HUES64 (cell line): ENCODE data around the gene ZPR1.

ENCODE experiments used
- H3K27ac ChIP-seq: 2 replicates; pipeline ENCODE4 v1.7.0; 2013; ENCODE audit warnings: low read depth, low read length, inconsistent platforms
- H3K27me3 ChIP-seq: 2 replicates; pipeline ENCODE4 v1.6.1; 2013; ENCODE audit warnings: mild to moderate bottlenecking, low read length; ENCODE audit not compliant: insufficient read depth
- H3K36me3 ChIP-seq: 2 replicates; pipeline ENCODE4 v1.6.1; 2013; ENCODE audit warnings: mild to moderate bottlenecking, low read length; ENCODE audit not compliant: insufficient read depth
- H3K4me1 ChIP-seq: 2 replicates; pipeline ENCODE4 v1.6.1; 2013; ENCODE audit warnings: mild to moderate bottlenecking, low read length, moderate library complexity; ENCODE audit not compliant: insufficient read depth
- H3K4me3 ChIP-seq: 2 replicates; pipeline ENCODE4 v1.5.1; 2013; ENCODE audit warnings: mild to moderate bottlenecking, low read length, moderate library complexity
- H3K9ac ChIP-seq: 2 replicates; pipeline ENCODE4 v1.6.1; 2013; ENCODE audit warnings: mild to moderate bottlenecking, low read depth, low read length
- H3K9me3 ChIP-seq: 2 replicates; pipeline ENCODE4 v1.6.1; 2013; ENCODE audit warnings: low read depth, low read length; ENCODE audit not compliant: insufficient read depth
- WGBS: fragments of 150-250, 120-280 bp; methylation state at CpG from one replicate; pipeline ENCODE4 v1.1.7; 2013; ENCODE audit warnings: missing lambda C conversion rate; 5-methylcytosine and 5-hydroxymethylcytosine counted together

Gene ZPR1

GRCh38 chr11:116821050-116821918 lies 33.5 kb upstream of the ZPR1 start:
- Histone ChIP-seq H3K9me3 (no peaks in the 10 kb centered on the region), H3K4me1 (no peaks in the 10 kb centered on the region), H3K36me3 (no peaks in the 10 kb centered on the region), H3K9ac (no peak overlapping the region), H3K4me3 (no peak overlapping the region), H3K27ac (no peak overlapping the region), H3K27me3 (no peaks in the 10 kb centered on the region)
- 95% methylated on average over 51 of the region's 51 CpGs for WGBS

GRCh38 chr11:116819049-116819448 lies 31.2 kb upstream of the ZPR1 start:
- Histone ChIP-seq H3K4me1 (no peaks in the 10 kb centered on the region), H3K27ac (no peak overlapping the region), H3K36me3 (no peaks in the 10 kb centered on the region), H3K9ac (no peak overlapping the region), H3K9me3 (no peaks in the 10 kb centered on the region), H3K4me3 (no peak overlapping the region), H3K27me3 (no peaks in the 10 kb centered on the region)
- WGBS: 93% methylated on average over 9 of the region's 9 CpGs

- 95% methylated on average over 5 of the region's 6 CpGs for WGBS
Measured at GRCh38 chr11:116814502-116814901, 26.7 kb upstream of the ZPR1 start.

GRCh38 chr11:116813781-116814471 lies 26.1 kb upstream of the ZPR1 start:
- Histone ChIP-seq H3K4me3 (no peak overlapping the region), H3K9ac (no peak overlapping the region), H3K36me3 (no peaks in the 10 kb centered on the region), H3K9me3 (no peaks in the 10 kb centered on the region), H3K27ac (no peak overlapping the region), H3K27me3 (no peaks in the 10 kb centered on the region), H3K4me1 (no peaks in the 10 kb centered on the region)
- WGBS: 76% methylated on average over 5 of the region's 5 CpGs

More at GRCh38 chr11:116814502-116814901, 26.7 kb upstream of the ZPR1 start:
- H3K27me3 ChIP-seq: no peaks in the 10 kb centered on the region
- no peak overlapping the region for H3K9ac ChIP-seq
- H3K27ac ChIP-seq: no peak overlapping the region
- H3K4me1 ChIP-seq: no peaks in the 10 kb centered on the region
- no peaks in the 10 kb centered on the region for H3K9me3 ChIP-seq
- H3K36me3 ChIP-seq: no peaks in the 10 kb centered on the region
- H3K4me3 ChIP-seq: no peak overlapping the region

- no peaks in the 10 kb centered on the region for H3K4me1 ChIP-seq
- H3K9ac ChIP-seq: no peak overlapping the region
- H3K27ac ChIP-seq: no peak overlapping the region
- H3K36me3 ChIP-seq: no peaks in the 10 kb centered on the region
- no peak overlapping the region for H3K4me3 ChIP-seq
- WGBS: 77% methylated on average over 1 of the region's 1 CpG
- no peaks in the 10 kb centered on the region for H3K27me3 ChIP-seq
- H3K9me3 ChIP-seq: no peaks in the 10 kb centered on the region
Measured at GRCh38 chr11:116813170-116813569, 25.3 kb upstream of the ZPR1 start.

- H3K4me3 ChIP-seq: no peak overlapping the region
- H3K9ac ChIP-seq: no peak overlapping the region
- no peaks in the 10 kb centered on the region for H3K36me3 ChIP-seq
- no peaks in the 10 kb centered on the region for H3K9me3 ChIP-seq
- H3K4me1 ChIP-seq: no peaks in the 10 kb centered on the region
- no peaks in the 10 kb centered on the region for H3K27me3 ChIP-seq
- WGBS: 100% methylated on average over 2 of the region's 4 CpGs
- H3K27ac ChIP-seq: no peak overlapping the region
Measured at GRCh38 chr11:116812109-116812508, 24.3 kb upstream of the ZPR1 start.

- no peaks in the 10 kb centered on the region for H3K27me3 ChIP-seq
- 87% methylated on average over 3 of the region's 3 CpGs for WGBS
- H3K9ac ChIP-seq: no peak overlapping the region
- no peaks in the 10 kb centered on the region for H3K4me1 ChIP-seq
- H3K27ac ChIP-seq: no peak overlapping the region
- no peaks in the 10 kb centered on the region for H3K36me3 ChIP-seq
- H3K9me3 ChIP-seq: no peaks in the 10 kb centered on the region
- no peak overlapping the region for H3K4me3 ChIP-seq
Measured at GRCh38 chr11:116811194-116811593, 23.4 kb upstream of the ZPR1 start.

GRCh38 chr11:116808262-116809175 lies 20.7 kb upstream of the ZPR1 start:
- Histone ChIP-seq H3K9ac (no peak overlapping the region), H3K27me3 (no peaks in the 10 kb centered on the region), H3K4me3 (no peak overlapping the region), H3K36me3 (no peaks in the 10 kb centered on the region), H3K9me3 (no peaks in the 10 kb centered on the region), H3K27ac (no peak overlapping the region), H3K4me1 (no peaks in the 10 kb centered on the region)
- 88% methylated on average over 13 of the region's 14 CpGs for WGBS

- WGBS: 86% methylated on average over 6 of the region's 6 CpGs
Measured at GRCh38 chr11:116807601-116808261, 19.9 kb upstream of the ZPR1 start.

GRCh38 chr11:116804001-116804400 lies 16.2 kb upstream of the ZPR1 start:
- no peaks in the 10 kb centered on the region for H3K9me3 ChIP-seq
- 82% methylated on average over 3 of the region's 3 CpGs for WGBS
- no peaks in the 10 kb centered on the region for H3K27me3 ChIP-seq

More at GRCh38 chr11:116807601-116808261, 19.9 kb upstream of the ZPR1 start:
- no peaks in the 10 kb centered on the region for H3K36me3 ChIP-seq
- no peaks in the 10 kb centered on the region for H3K4me1 ChIP-seq
- H3K27ac ChIP-seq: no peak overlapping the region
- H3K9ac ChIP-seq: no peak overlapping the region
- no peaks in the 10 kb centered on the region for H3K9me3 ChIP-seq
- no peak overlapping the region for H3K4me3 ChIP-seq
- no peaks in the 10 kb centered on the region for H3K27me3 ChIP-seq

More at GRCh38 chr11:116804001-116804400, 16.2 kb upstream of the ZPR1 start:
- H3K4me1 ChIP-seq: no peaks in the 10 kb centered on the region
- no peaks in the 10 kb centered on the region for H3K36me3 ChIP-seq
- no peak overlapping the region for H3K27ac ChIP-seq
- H3K9ac ChIP-seq: no peak overlapping the region
- no peak overlapping the region for H3K4me3 ChIP-seq
